ENCODE measurements around the gene BTRC. TPM values are rescaled to one million over a fixed set of nuclear protein-coding genes. Genes with fewer than 3 reads are reported as not detected.
"Not testable (repeated sequence)": the region's sequence is repeated elsewhere in the genome, so short reads cannot be mapped to it uniquely, and the experiment has no call there.

BTRC gene
- total RNA-seq, 4 donors from 2014 or later, result 14.7 to 23.0 (median 16.8) TPM

GRCh38 chr10:101363850-101364400 is 10.0 kb downstream of the BTRC start:
- 89 to 90% methylated on average over 2 of the region's 2 CpGs for WGBS, 2 donors
- H3K4me3 ChIP-seq (ENCODE audit: low read depth, poor library complexity, severe bottlenecking), result no peak overlapping the region
- TF ChIP-seq POLR2A (IDR thresholded peaks at IDR 0.05) (no peak), CTCF (IDR thresholded peaks at IDR 0.05) (no peak)
- no peak for DNase-seq (ENCODE audit: low spot score in 2 of 2)
- intact Hi-C loops (cut with DNase I; ENCODE audit: low total_unique reads), result no loop called here

- TF ChIP-seq POLR2A (IDR thresholded peaks at IDR 0.05) (no peak), CTCF (IDR thresholded peaks at IDR 0.05) (no peak)
- intact Hi-C loops (cut with DNase I; ENCODE audit: low total_unique reads), result no loop called here
- no peak for DNase-seq (ENCODE audit: low spot score in 2 of 2)
- no peak overlapping the region for H3K4me3 ChIP-seq (ENCODE audit: low read depth, poor library complexity, severe bottlenecking)
- WGBS, 2 donors, result 94 to 97% methylated on average over 7 of the region's 7 CpGs
Measured at GRCh38 chr10:101364721-101365120, 10.8 kb downstream of the BTRC start.

- H3K4me3 ChIP-seq (ENCODE audit: low read depth, poor library complexity, severe bottlenecking), result no peak overlapping the region
- WGBS, 2 donors, result 53 to 56% methylated on average over 9 of the region's 9 CpGs
- intact Hi-C loops (cut with DNase I; ENCODE audit: low total_unique reads), result no loop called here
- peak in 1 of 2 donors; percentile 21 for DNase-seq (ENCODE audit: low spot score in 2 of 2)
- TF ChIP-seq POLR2A (IDR thresholded peaks at IDR 0.05) (no peak), CTCF (IDR thresholded peaks at IDR 0.05) (no peak)
Measured at GRCh38 chr10:101367569-101368453, 13.8 kb downstream of the BTRC start.

GRCh38 chr10:101373063-101373462 is 19.1 kb downstream of the BTRC start:
- no peak for TF ChIP-seq CTCF (IDR thresholded peaks at IDR 0.05)
- no peak for TF ChIP-seq POLR2A (IDR thresholded peaks at IDR 0.05)
- H3K4me3 ChIP-seq (ENCODE audit: low read depth, poor library complexity, severe bottlenecking), result no peak overlapping the region
- intact Hi-C loops (cut with DNase I; ENCODE audit: low total_unique reads), result no loop called here
- WGBS, 2 donors, result 93 to 97% methylated on average over 1 of the region's 1 CpG
- no peak for DNase-seq (ENCODE audit: low spot score in 2 of 2)

- intact Hi-C loops (cut with DNase I; ENCODE audit: low total_unique reads); H3K4me3 ChIP-seq (ENCODE audit: low read depth, poor library complexity, severe bottlenecking); DNase-seq (ENCODE audit: low spot score in 2 of 2): not testable (repeated sequence)
- 94 to 96% methylated on average over 3 of the region's 3 CpGs for WGBS, 2 donors
Measured at GRCh38 chr10:101373993-101374392, 20.0 kb downstream of the BTRC start.

GRCh38 chr10:101375076-101375475 is 21.1 kb downstream of the BTRC start:
- no peak for TF ChIP-seq CTCF (IDR thresholded peaks at IDR 0.05)
- TF ChIP-seq POLR2A (IDR thresholded peaks at IDR 0.05), result no peak

More at GRCh38 chr10:101375076-101375475, 21.1 kb downstream of the BTRC start:
- 88 to 91% methylated on average over 7 of the region's 7 CpGs for WGBS, 2 donors
- no peak overlapping the region for H3K4me3 ChIP-seq (ENCODE audit: low read depth, poor library complexity, severe bottlenecking)
- DNase-seq (ENCODE audit: low spot score in 2 of 2), result no peak
- intact Hi-C loops (cut with DNase I; ENCODE audit: low total_unique reads), result no loop called here

All from lower leg skin (tissue), 4 donors.